Stimulated activated CD8-positive, alpha-beta memory T cell treated with anti-CD3 and anti-CD28 coated beads, Interleukin-4, amount 100 ng/mL, for 4 hours (primary cell): ENCODE measurements around the gene DNM3.

ENCODE experiments used
- DNase-seq, 2 donors: peaks; one replicate each; pipeline ENCODE4 v3.0.0-alpha.2; 2020; ENCODE audit warnings: low read depth in 2 of 2, low spot score in 1 of 2

The DNM3 gene

DNA sequence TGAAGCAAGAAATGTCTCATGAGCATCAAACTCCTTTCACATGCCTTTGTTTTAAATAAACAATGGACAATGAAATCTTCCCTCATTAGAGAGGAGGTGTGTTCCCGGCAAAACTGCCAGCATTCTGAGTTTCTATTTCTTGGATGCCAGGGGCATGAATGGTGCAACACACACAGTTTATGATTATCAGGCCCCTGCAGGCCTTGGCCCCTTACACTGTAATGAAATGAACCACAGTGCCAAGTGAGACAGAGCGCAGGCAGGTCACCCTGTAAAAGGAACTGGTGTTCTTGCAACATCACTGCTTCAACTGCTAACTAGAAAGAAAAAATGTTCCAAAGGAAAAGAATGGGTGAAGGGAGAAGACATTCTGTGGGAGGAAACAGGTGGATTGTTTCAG, 606.3 kb downstream of the DNM3 start:
- no peak for DNase-seq

DNA sequence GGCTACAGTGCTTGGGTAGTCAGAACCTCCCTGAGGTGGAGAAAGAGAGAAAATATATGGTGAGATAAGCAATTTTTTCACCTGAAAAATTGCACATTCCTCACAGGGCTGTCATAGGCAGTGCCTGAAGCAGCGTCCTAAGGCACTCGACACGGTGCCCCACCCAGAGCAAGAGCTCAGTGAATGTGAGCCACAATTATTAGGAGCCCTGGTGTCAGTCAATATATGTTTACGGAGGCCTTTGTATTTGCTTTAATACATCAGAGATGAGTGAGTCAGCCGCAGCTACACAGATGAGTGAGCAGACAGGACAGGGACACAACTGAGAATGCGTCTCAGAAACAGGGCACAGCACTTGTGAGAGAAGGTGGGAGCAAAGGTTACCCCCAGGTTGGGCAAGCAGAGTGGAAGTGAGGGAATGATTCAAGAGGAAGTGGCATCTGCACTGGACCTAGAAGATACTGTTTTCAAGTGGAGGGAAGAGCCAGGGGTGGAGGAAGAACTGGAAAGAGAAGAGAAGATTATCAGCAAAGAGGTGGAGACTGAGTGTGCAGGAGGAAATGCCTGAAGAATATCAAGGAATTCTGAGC, 607.8 kb downstream of the DNM3 start:
- no peak for DNase-seq

DNA sequence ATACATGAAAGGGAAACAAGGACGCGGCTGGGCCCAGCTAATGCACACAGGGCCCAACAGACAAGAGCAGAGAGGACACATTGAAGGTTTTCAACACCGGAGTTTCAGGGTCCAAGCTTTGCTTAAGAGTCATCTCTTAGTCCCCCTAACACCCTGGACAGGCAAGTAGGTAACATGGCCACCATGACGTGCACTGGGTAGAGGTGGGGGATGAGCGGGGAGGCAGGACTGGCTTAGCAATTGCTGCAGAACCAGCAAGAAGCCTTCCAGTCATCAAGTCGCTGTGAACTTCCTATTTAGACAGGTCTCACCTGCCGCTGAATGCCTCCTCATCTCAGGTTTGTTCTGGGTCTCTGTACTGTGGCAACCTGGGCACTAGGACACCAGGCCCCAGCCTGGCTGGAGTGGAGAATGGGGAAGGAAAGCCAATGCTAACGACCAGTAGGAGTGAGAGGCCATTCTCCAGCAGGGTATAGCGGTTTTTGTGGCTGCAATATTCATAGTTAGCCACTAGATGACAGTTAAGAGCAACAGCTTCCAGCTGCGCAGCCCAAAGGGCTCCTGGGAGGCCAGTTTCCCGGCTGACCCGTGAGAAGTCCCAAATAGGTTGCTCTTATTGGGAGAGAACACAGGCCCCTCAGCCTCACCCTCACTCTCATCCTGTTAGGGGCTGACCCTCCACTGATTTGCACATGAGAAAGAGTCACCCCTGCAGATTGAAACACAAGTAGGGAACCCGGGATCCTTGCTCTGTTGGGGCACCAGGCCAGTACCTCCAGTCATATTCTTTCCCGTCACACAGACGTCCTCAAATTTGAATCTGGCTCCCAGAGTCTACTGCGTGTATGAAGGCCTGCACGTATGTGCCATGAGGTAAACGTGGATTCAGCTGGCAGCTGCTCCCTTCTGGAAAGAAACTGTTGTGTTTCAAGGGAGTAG, 608.6 kb downstream of the DNM3 start:
- no peak for DNase-seq

DNA sequence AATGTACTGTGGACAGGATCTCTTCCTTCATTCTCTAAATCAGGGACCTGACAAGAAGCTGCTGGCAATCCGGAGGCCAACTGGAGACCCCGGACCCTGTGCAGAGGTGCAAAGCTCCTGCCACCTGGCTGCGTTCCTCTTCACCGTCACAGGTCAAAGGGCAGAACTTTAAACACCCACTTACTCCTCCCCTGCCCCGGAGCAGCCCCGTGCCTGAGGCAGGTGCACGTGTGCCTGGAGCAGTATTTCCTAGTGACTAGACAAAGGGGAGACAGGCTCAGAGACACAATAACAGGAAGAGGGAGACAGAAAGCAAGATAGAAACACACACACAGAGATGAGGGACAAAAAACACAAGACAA, 609.2 kb downstream of the DNM3 start:
- no peak for DNase-seq

DNA sequence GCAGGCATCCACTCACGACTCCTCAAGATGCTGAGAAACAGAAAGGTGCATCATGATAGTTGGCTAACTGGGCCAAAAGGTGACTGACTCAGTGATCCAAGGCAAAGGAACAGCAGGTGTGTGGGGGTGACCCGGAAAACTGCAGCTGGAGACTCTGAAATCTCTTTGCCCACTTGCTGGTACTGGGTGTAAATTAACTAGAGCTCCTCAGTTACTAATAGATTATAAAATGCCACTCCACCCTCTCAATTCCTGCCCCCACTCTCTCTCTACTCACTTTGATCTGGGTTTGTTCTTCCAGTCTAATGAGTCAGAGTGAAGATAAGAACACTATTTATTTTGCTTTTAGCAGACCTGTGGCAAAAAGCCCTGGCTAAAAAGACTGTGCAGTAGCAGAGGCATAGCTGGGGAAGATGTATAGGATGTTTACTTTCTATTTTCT, 609.7 kb downstream of the DNM3 start:
- DNase-seq: no peak

DNA sequence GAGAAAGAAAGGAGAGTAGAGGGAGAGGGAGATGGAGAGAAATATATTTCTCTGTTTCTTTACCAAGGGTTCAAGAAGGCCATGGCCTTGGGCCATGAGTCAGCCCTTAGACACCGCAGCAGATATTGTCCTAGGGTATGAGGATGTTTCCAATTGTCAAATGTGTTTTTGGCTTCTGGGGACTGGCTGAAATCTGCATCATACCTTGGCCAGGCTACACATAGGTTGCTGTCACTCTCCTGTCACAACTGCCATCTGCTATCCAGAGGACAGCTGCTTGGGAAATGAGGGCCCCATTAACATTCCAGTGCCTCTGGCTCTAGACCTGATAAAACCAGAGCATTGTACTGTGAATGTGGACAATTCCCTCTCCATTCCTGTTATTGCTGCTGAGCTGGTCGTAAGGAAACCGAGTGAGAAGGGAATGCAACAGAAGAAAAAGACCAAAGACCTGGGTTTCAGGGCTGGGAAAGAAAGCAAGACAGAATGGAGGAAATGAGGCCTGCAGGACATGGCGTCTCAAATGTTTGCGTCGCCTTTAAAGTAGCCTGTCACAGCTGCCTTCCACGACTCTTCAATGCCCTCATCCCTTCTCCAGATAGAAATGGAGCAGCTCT, 611.3 kb downstream of the DNM3 start:
- DNase-seq: no peak

DNA sequence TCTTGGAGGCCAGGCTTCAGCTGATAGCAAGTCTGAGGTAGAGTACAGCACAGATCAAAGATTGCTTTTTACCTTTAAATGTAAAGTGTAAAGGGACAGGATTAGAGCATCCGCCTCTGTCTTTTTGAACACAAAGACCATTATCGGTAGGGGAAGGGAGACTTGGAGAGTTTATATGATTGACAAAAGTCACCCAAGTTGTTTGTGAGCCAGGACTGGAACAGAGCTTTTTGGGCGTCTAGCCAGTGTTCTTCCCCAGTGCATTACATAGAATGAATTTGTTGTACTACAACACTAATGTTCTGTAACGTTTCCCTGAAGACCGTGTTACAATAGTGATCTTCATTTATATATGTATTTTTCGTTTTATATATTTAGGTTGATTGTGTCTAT, 611.9 kb downstream of the DNM3 start:
- DNase-seq: no peak

DNA sequence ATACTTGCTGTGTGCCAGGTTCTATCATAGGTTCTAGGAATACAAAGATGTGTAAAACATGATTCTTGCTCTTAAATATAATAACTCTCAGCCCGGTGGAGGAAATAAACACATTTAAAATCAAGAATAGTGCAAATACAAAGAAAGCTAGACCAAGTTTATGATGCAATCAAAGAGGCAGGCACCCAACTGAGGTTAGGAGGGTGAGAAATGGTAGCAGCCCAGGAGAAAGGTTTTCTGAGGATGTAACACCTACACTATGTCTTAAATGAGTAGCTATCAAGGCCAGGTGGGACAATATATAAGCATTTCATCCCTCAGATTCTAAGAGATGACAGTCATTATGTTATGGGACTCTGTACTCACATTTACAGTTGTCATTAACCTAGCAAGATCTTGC, 612.3 kb downstream of the DNM3 start:
- DNase-seq: no peak

DNA sequence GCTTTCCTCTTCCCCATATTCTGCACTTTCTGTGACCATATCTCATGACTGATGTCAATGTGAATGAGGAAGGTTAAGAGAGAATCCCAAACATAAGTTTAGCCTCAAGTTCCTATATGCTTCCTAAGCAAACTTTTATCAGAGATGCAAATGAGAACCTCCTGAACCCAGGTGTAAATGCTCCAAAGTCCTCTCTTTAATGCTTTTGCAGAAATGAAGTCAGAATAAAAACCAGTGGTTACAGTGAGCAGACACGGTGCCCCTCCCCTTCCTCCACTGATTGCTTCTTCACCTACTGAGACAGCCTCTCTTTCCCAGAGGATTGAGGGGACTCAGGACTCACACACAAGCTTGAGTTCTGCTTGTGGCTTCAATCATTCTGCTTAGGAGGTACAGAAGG, 614.2 kb downstream of the DNM3 start:
- DNase-seq: no peak

DNA sequence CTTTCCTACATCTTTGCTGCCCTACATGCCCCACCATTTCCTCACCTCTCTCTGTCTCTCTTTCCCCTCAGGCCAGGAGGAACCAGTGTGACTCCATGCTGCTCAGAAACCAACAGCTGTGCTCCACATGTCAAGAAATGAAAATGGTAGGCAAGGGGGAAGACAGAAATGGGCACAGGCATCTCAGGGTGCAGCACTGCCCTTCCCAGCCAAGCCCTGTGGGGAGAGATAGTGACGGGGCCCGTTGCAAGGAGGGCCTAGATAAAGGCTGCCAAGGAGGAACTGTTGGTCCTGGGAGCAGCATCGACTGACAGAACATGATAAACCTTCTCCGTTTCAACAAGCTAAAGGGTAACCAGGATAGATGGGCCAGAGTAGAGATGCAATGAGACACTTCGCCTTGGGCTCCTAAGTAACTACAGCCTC, 615.1 kb downstream of the DNM3 start:
- DNase-seq: no peak

DNA sequence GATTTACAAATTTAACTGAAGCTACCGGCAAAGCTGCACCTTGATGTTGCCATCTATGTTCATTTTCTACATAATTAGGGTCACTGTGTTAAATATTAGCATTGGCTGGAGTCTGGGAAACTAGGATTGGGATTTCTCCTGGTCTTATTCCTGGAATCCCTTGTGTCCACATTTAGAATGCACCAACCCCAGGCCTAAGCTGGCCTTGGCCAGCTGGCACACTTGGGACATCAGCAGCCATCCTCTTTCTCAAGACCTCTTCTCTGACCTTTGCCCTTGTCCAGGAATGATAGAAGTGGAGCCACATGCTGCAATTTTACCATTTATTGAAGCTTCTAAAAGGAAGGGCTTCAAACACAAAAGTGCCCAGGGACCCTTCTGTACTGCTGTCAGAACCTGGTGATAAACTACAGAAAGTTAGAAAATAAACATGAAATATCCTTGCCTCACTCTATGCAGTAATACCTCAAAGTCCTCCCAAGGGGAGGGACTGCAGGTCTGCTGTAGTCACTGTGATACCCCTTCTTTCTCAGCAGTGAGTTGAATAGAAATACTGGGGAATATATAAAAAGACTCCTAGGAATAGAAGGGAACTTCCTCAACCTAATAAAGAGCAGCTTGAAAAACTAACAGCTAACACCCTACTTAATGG, 616.3 kb downstream of the DNM3 start:
- DNase-seq: no peak

DNA sequence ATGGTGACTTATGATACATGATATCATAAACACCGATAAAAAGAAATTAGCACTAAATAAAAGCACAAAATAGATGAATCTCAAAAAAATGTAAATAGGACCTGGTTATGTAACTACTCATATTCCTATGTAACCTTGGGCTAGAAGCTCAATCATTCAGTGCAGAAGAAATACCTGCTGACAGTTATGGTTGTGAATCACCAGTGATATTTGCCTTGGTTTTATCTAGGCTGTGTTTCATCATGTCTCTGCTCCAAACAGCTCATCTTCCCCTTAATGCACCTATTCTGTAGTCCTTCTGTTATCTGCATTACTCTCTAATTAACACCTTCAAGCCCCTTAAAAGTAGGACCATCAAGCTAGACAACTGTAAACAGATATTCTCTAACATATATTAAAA, 618.9 kb downstream of the DNM3 start:
- DNase-seq: no peak

DNA sequence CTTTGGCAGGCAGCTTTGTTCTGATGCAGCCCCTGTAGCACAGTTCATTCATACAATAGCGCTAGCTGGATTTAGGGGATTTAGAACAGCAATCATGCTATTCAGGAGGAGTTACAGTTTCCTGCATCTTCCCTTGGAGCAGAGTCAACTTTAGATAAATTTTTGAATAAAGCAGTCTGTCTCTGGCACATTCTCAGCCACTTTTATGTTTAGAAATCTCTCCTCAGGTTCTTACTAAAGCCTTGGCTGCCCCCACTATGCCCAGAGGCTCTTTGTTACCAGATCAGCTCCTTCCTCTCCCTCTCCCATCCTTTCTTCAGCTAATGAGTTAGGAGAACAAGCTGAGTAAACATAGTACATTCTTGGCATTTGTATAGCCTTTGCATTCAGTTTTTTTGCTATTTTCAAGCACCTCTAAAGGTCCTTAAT, 619.6 kb downstream of the DNM3 start:
- DNase-seq: no peak
